Hypothalamus (tissue), 51 donors: Measurements from ENCODE around the gene LILRA5.
A peak's percentile ranks its signal among the peaks of the same experiment; 100 is the strongest.
"Not testable (repeated sequence)": the region's sequence is repeated elsewhere in the genome, so short reads cannot be mapped to it uniquely, and the experiment has no call there.

ENCODE experiments used
- DNase-seq, 51 donors: peaks; one replicate each; lab custom pipeline; 2025; lab: John Stamatoyannopoulos, UW

Gene LILRA5

DNA sequence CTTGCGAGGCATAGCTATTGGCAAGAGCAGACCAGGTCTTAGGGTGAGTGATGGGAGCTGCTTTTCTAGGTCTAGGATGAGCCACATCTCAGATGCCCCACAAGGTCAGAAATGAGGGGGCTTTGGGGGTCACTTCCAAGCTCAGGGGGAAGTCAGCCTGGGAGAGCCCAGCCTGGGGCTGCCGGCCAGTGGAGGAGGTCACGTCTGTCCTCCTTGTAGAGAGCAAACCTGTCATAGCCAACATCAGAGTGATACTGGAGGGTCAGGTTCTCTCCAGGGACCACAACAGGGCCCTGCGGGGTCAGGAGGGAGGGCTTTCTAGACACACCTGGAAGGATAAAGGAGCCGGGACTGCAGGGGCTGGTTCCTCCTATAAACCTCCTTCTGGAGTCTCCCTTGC, 2.4 kb downstream of the LILRA5 start:
- DNase-seq, result no peak

DNA sequence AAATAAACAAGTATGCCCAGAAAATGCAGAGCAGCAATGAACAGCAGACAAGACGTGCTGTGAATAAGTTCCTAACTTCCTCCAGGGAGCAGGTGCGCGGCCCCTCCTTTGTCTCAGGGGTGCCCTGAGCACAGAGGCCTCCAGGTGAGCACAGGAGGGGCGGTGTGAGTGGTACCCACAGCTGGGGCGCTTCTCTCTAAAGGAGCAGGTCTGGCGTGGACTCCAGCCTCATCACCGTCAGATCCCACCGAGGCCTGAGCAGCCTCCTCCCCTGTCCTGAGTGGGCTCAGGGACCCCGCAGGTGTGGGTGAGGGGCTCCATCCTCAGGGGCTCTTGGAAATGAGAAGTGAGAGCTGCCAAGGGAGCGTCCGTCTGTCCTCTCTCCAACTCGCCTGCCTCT, 3.2 kb downstream of the LILRA5 start:
- DNase-seq, result no peak

DNA sequence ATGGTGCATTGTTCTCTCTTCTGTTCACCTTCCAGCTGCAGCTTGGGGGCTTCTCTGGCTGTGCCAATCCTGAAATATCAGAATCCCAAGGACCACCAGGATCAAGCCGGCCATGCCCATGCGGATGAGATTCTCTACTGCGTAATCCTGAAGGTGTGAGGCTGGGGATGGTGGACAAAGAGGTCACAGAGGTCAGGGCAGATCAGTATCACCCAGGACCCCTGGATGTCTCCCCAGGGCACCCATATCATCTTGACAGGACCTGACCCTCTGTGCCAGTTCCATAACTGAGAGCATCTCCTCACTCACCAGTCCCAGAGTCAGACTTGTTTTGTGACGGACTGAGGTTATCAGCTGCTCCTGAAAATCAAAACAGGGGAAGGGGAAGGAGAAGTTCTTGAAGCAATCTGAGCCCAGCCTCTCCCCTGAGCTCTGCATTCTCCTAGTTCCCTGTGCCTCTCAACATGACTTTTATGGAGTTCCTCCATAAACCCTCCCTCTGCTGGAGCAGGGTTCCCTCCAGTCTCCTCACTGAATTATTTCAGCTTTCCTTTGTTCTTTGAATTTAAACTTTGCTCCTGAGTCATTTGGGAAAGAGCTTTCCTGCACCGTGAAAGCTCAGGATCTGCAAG, 5.5 kb downstream of the LILRA5 start:
- DNase-seq, result no peak

DNA sequence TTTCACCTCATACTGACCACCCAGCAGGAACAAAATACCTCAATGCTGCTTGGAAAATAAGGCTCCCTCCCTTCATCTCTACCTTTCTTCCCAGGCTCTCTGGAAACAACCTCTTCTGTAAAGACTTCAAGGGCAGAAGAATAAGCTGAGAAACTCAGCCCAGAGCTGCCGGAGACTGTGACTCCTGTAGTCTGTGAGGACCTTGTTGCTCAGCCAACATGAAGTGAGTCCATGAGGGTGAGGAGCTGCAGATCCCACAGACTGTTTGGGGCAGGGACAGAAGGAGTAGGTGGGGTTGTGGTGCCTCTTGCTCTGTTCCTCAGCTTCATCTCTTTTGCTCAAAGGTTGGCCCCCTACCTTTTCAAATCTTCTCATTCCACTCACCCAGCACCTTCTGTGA, 7.8 kb downstream of the LILRA5 start:
- no peak for DNase-seq

DNA sequence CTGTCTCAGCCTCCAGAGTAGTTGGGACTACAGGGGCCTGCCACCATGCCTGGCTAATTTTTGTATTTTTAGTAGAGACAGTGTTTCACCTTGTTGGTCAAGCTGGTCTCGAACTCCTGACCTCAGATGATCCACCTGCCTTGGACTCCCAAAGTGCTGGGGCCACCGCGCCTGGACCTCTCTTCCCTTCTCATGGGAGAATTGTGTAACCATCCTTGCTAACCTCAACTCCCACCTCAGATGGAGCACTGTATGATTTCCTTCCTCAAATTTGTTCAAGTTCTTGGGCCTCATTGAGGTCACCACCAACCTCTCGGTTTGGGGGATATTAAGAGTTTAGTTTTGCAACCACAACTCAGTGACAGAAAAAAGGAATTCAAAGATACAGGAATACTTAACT, 10.7 kb downstream of the LILRA5 start:
- no peak for DNase-seq

DNA sequence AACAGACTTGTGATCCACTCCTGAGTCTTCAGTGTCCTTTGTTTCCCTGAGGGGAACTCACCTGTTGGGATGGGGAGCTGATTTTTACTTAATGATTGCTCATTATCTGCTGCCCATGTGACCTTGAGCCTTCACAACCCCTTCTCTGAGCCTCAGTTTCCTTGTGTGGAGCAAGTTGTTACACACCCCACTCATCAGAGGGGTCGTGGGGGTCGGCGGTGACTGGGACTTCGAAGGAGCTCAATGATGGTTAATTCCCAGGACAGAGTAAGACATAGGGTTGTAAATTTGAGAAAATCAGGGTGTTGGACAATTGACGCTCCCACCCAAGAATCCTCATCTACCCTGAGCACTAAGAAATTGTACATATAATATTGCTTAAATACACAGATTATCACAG, 13.5 kb downstream of the LILRA5 start:
- DNase-seq, result no peak

DNA sequence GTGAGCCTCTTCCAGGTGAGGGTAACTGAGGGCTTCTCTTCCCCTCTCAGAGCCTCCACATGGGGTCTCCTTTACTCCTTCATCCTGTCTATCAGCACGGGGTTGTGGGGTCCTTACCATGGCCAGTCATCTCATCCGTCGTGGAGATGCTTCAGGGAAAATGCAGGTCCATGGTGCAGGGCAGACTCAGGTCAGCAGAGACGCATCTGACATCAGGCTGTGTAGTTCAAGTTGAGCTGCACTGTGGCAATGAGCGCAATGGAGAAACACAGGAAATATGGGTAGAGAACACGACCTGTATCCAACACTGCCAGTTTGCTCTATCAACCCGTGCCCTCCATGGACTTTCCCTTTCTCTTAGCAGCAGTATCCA, 13.9 kb downstream of the LILRA5 start:
- no peak for DNase-seq

DNA sequence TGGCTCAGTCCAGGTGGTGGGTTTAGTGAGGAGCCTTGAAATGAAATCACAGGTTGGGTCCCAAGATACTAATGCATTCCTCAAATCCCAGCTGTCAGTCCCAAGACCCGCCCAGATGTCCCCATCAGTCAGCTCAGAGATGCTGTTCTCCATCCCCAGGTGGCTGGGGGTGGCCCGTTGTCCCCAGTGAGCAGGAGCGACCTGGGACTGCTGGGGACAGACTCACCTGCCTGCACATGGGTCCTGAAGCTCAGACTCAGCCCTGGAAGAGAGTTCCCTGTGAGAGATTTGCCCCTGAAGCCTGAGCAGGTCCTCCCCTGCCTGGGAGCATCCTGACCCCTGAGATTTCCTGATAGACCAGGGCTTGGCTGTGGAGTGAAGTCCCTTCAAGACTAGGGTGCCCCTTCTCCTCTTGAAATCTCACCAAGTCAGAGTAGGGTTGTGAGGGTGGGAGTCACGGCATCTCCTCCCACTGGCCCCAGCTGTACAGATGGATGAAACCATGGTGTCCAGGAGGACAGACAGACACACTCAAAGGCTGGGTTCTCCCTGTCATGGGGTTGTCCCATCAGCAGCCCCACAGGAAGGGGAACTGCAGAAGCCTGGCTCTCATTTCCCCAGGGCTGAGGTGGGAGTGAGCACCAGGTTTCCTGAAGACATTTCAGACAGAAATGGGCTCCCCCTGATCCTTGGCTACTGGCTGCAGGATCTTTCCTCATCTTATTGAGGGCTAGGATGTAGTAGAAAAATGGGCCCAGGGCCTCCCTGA, 14.4 kb downstream of the LILRA5 start:
- no peak for DNase-seq

DNA sequence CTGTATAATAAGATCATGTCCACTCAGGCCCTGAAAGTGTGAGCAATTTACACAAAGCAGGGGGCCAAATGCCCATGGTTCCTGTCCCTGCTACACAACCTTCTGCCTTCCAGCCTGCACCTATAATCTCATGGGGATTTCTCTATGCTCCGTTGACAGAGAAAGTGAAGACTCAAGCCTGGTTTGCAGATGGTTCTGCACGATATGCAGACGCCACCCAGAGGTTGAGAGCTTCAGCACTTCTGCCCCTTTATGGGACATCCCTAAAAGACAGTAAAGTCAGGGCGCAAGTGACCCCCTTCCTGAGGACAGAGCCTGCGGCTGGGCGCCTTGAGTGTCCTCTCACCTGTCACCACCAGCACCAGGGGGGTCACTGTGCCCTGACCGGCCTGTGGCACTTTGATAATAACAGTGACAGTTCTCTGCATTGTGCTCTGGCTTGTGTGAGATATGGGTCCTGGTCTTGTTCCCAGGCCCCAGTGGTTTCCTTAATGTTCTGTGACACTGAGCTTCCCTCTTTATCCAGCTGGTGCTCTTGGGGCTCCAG, 15.1 kb downstream of the LILRA5 start:
- DNase-seq, result no peak

DNA sequence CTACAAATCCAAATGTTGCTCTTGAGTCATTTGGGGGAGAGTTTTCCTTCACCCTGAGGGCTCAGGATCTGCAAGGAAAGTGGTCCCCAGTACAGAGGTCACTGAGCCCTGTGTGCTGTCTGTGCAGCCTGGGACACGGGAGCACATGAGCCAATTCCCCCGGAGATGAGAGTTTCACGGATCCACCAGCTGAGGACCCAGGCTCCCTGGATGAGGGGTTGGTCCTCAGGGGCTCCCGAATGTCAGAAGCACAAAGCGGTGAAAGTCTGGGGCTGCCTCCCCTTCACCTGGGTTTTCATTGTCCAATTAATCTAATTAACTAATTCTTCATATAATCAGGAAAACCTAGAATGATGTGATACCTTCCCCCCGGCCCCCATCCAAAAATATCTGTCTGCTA, 18.4 kb downstream of the LILRA5 start:
- no peak for DNase-seq

DNA sequence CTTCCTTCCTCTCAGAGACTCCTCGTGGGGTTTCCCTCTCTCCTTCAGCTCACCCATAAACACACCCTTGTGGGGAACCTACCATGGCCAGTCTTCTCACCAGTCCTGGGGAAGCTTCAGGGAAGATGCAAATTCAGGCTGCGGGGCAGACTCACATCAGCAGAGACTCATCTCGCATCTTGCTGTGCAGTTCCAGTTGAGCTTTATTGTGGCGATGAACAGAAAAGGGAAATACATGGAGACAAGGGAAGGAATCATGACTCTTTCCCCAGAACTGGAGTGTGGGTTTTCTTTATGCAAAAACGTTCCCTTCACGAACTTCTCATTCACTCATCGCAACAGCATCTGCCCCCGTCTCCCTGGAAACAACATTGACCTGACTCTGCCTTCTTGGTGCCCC, 23.8 kb downstream of the LILRA5 start:
- not testable (repeated sequence) for DNase-seq

DNA sequence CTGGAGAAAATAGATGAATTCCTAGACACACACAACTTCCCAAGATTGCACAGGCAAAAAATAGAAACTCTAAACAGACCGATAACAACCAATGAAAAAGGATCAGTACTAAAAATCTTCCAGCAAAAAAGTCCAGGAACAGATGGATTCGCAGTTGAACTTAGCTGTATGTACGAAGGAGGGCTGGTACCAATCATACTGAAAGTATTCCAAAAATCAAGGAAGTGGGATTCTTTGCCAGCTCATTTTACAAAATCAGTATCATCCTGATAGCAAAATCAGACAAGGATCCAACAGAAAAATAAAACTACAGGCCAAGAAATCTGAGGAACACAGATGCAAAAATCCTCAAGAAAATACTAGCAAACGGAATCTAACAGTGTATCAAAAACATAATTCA, 25.5 kb downstream of the LILRA5 start:
- no peak for DNase-seq

DNA sequence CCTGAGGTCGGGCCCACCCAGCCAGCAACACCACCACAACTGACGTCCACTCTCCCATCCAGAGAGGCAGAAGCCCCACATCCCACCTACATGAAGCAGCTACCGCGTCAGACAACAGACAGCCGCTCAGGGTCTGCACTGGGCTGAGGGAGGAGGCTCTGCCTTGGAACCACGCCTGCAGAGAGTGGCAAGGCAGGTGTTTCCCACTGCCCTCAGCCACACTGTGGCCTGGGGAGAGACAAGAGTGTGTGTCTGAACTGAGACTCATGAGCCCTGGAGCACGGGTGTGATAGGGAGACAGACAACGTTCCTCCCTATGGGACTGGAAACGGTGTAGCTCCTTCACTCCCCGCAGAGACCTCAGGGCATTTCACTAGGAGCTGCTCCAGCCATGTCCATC, 26.7 kb downstream of the LILRA5 start:
- not testable (repeated sequence) for DNase-seq

DNA sequence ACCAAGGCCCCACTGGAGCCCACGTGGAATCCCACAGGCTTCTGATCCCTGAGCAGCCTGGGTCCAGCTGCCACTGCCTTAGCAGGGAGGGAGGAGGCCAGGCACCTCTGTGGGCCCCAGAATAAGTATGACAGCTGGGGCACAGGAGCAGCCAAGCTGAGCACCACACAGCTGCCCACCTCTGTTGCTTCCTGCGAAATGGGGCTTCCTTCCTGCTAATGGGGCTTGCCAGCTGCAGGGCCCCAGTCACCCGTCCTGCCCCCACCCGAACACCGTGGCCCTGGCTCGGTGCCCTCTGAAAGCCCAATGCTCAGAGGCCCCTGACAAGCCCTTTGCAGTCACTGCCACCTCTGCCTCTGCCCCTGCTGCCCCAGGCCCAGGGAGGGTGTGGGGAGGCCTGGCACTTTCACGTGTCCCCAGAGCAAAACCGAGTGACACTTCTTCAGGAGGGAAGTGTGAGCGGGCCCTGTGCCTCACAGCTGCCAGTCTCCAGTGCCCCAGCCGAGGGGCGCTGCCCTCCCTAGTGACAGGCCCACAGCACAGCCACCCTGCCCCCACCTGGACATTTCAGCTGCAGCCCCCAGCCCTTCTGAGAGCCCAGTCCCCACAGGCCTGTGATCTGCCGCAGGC, 27.4 kb downstream of the LILRA5 start:
- not testable (repeated sequence) for DNase-seq

DNA sequence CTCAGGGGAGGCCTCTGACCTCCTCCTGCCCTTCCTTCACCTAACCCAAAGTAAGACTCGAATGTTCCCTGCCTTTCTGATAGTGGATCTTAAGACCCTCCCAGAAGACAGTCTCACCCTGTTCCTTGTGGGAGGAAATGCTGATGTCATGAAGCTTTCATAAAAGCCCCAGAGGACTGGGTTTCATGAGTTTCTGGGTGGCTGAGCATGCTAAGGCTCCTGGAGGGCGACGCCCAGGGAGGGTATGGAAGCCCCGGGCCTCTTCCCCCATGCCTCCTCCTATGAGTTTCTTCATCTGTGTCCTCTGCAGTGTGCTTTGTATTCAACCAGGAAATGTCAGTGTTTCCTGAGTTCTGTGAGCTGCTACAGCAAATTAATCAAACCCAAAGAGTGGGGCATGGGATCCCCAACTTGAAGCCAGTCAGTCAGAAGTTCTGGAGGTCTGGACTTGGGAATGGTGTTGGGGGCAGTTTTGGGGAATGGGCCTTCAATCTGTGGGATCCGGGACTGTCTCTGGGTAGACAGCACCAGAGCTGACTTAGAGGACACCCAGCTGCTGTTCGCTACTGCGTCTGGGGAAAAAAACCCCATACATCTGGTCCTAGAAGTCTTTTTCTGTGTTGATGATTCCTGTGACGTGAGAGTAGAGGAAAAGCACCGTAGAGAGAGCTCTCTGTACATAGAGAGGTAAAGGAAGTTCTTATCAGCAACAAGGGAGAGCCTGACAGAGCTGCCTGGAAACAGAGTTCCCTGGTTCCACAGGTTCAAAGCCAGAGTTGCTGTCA, 30.1 kb downstream of the LILRA5 start:
- DNase-seq, result no peak

DNA sequence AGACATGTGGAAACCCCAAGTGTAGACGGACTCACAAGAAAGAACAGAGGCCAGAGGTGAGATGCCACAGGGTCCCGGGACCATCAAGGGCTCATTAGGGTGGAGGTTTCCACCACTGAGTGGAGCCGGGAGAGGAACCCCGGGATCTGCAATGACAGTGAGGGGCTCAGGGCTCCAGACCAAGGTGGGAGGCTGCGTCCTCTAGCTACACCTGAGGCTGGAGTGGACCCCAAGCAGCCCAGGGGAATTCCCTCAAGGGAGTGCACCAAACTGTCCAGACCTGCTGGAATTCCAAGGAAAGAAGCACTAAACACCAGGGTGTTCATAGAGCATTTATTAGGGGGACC, 31.3 kb downstream of the LILRA5 start:
- not testable (repeated sequence) for DNase-seq

DNA sequence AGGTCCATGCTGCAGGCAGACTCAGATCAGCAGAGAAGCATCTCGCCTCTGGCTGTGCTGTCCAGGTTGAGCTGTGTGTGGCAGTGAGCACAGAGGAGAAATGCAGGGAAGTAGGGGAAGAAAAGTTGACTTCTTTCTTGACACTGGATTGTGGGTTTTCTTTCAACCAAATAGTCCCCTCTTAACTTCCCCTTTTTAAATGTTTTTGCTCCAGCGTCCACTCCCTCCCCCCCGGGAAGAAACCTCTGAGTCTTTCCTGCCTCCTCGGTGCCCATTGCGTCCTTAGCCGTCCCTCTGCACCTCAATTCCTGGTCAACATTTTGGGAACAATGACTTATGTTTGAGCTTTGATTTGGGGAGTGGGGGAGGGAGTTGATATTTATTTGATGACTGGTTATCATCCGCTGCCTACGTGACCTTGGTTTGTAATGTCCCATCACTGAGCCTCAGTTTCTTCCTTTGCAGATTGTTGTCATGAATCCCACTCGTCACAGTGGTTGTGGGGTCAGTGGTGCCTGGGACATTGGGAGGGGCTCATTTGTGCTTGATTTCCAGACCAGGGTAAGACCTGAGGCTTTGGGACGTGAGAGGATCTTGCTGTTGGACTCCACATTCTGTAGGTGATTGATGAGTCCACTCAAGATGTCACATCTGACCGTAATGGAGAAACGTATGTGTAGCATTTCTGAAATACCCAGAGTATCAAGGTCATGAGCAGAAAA, 31.8 kb downstream of the LILRA5 start, which contains the start of gene LILRB2:
Gene LILRB2, minus strand, starts transcription at position 104 of the 722 bp plus-strand sequence. CDS start 614 bp downstream, outside the sequence.
- no peak for DNase-seq

DNA sequence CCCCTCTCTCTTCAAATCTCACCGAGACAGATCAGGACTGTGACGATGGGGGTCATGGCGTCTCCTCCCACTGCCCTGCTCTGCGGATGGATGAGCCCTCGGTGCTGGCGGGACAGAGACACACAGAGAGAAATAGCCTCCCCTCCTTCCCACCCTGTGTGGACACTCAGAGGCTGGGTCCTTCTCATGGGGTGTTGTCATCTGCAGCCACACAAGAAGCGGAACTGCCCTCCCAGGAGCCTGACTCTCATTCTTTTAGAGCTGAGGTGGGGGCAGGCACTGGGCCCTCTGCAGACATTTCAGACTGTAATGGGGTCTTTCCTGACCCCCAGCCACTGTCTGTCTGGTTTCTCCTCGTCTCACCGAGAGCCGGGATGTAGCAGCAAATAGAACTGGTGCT, 32.5 kb downstream of the LILRA5 start:
- peak in 1 of 51 donors; percentile 3 for DNase-seq

DNA sequence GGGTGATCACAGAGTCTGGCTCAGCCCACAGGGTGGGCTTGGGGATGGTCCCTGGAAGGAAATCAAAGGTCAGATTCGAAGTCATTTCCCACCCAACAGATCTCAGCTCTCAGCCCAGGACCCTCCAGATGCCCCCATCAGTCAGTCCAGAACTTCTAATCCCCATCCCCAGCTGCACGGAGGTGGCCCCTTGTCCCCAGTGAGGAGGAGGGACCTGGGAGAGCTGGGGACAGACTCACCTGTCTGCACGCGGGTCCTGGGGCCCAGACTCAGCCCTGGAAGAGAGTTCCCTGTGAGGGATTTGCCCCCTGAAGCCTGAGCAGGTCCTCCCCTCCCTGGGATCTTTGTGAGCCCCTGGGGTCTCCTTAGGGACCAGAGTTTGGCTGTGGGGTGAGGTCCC, 32.9 kb downstream of the LILRA5 start:
- DNase-seq, result not testable (repeated sequence)

DNA sequence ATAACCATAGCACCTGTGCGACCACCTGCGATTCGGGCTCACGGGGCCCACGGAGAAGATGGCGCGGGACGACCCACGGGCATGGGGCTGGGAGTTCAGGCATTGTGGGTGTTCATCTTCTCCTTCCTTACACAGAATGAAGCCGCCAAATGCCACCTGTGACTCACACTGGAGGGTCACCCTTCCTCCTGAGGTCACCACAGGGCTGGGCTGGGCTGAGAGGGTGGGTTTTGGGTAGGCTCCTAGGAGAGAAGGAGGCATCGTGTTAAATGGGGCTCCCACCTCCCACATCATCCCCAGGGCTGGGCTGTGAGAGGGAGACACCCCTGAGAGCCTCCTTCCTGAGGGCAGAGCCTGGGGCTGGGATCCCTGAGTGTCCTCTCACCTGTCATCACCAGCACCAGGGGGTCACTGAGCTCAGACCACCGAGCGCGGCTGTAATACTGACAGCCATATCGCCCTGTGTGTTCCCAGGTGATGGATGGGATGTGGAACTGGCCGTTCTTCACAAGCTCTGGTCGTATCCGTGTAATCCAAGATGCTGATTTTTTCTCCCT, 33.5 kb downstream of the LILRA5 start:
- no peak for DNase-seq
